IMR-90 (cell line): ENCODE results near the gene RERE. TPM values are rescaled to one million over a fixed set of nuclear protein-coding genes. Genes with fewer than 3 reads are reported as not detected.

Experiments used
- ATAC-seq: fragments of 200-7000 bp; cut with Tn5 transposase; 2 replicates; pipeline ENCODE4 v1.9.1; 2020; ENCODE audit warnings: low read depth, mild to moderate bottlenecking, moderate library complexity
- BruUV-seq: library from RNA; stranded (reverse); fragments of 400-500 nt; replicated peaks from 2 replicates; lab custom pipeline; 2021; lab: Mats Ljungman, UMichigan
- CTCF ChIA-PET: fragments of 300-600 bp; formaldehyde crosslinking; extraction: SDS; loops from one replicate; lab custom pipeline; 2021; ENCODE audit warnings: antibody characterized with exemption; lab: Yijun Ruan, JAX
- POLR2A ChIA-PET: fragments of 300-600 bp; sonication (Branson Sonifier 250); formaldehyde crosslinking; loops from one replicate; lab custom pipeline; 2022; ENCODE audit warnings: antibody characterized with exemption; ENCODE audit not compliant: unreplicated experiment; lab: Charles Lee
- DNase-seq: peaks from one replicate; pipeline ENCODE4 v3.0.0; 2013
- H2AFZ ChIP-seq: replicated peaks from 2 replicates; pipeline ENCODE3; 2013; ENCODE audit warnings: low read length, mild to moderate bottlenecking; ENCODE audit not compliant: poor library complexity
- H2AK5ac ChIP-seq: 2 replicates; pipeline ENCODE4 v1.6.1; 2013; ENCODE audit warnings: low read depth, low read length, inconsistent platforms
- H2AK9ac ChIP-seq: replicated peaks from 2 replicates; pipeline ENCODE3; 2013; ENCODE audit warnings: mild to moderate bottlenecking, low read depth, low read length, moderate library complexity; ENCODE audit not compliant: poor library complexity
- H2BK120ac ChIP-seq: 2 replicates; pipeline ENCODE4 v1.6.1; 2013; ENCODE audit warnings: low read depth, low read length, inconsistent platforms
- H2BK15ac ChIP-seq: 3 replicates; pipeline ENCODE4 v1.6.1; 2013; ENCODE audit warnings: low read depth, low read length, inconsistent platforms
- H2BK20ac ChIP-seq: 2 replicates; pipeline ENCODE4 v1.6.1; 2013; ENCODE audit warnings: low read depth, mild to moderate bottlenecking, inconsistent platforms, low read length, moderate library complexity
- H2BK5ac ChIP-seq: 2 replicates; pipeline ENCODE4 v1.6.1; 2013; ENCODE audit warnings: mild to moderate bottlenecking, low read depth, low read length, inconsistent platforms; ENCODE audit not compliant: poor library complexity, severe bottlenecking
- H3K14ac ChIP-seq: replicated peaks from 2 replicates; pipeline ENCODE4 v1.6.1; 2013; ENCODE audit warnings: low read depth, low read length, inconsistent platforms
- H3K18ac ChIP-seq: 2 replicates; pipeline ENCODE4 v1.6.1; 2013; ENCODE audit warnings: low read depth, low read length, control low read depth
- H3K23ac ChIP-seq: 2 replicates; pipeline ENCODE4 v1.6.1; 2013; ENCODE audit warnings: low read depth, low read length, inconsistent platforms
- H3K27ac ChIP-seq: 2 replicates; pipeline ENCODE4 v1.5.1; 2013; ENCODE audit warnings: mild to moderate bottlenecking, control low read depth, low read length; ENCODE audit not compliant: insufficient read depth
- H3K27me3 ChIP-seq: 2 replicates; pipeline ENCODE4 v1.6.1; 2013; ENCODE audit warnings: low read length; ENCODE audit not compliant: control insufficient read depth, insufficient read depth
- H3K36me3 ChIP-seq: 2 replicates; pipeline ENCODE4 v1.6.1; 2013; ENCODE audit warnings: low read length, mixed read lengths; ENCODE audit not compliant: control insufficient read depth, insufficient read depth
- H3K4ac ChIP-seq: 2 replicates; pipeline ENCODE4 v1.6.1; 2013; ENCODE audit warnings: low read depth, low read length, inconsistent platforms
- H3K4me1 ChIP-seq: 2 replicates; pipeline ENCODE4 v1.6.1; 2013; ENCODE audit warnings: low read length, mixed read lengths; ENCODE audit not compliant: control insufficient read depth, insufficient read depth
- H3K4me2 ChIP-seq: 2 replicates; pipeline ENCODE4 v1.6.1; 2013; ENCODE audit warnings: low read depth, mild to moderate bottlenecking, control low read depth, low read length, moderate library complexity
- H3K4me3 ChIP-seq: 2 replicates; pipeline ENCODE4 v1.5.1; 2013; ENCODE audit warnings: low read depth, mild to moderate bottlenecking, control low read depth, low read length, moderate library complexity; ENCODE audit not compliant: insufficient read depth
- H3K56ac ChIP-seq: 2 replicates; pipeline ENCODE4 v1.6.1; 2013; ENCODE audit warnings: low read length, inconsistent platforms; ENCODE audit not compliant: insufficient read depth; ENCODE audit errors: extremely low read depth
- H3K79me1 ChIP-seq, 2 experiments: 2 replicates each; pipeline ENCODE4 v1.6.1; 2013; ENCODE audit warnings: low read length in 2 of 2, inconsistent platforms in 1 of 2, low read depth in 1 of 2
- H3K9ac ChIP-seq: 2 replicates; pipeline ENCODE4 v1.6.1; 2013; ENCODE audit warnings: low read depth, low read length, control low read depth
- H3K9me1 ChIP-seq: 2 replicates; pipeline ENCODE4 v1.6.1; 2013; ENCODE audit warnings: low read length, inconsistent platforms; ENCODE audit not compliant: insufficient read depth
- H3K9me3 ChIP-seq: 2 replicates; pipeline ENCODE4 v1.6.1; 2013; ENCODE audit warnings: low read length; ENCODE audit not compliant: control insufficient read depth, insufficient read depth
- H4K20me1 ChIP-seq: 2 replicates; pipeline ENCODE4 v1.6.1; 2013; ENCODE audit warnings: low read length, inconsistent platforms; ENCODE audit not compliant: insufficient read depth
- H4K5ac ChIP-seq: 2 replicates; pipeline ENCODE4 v1.6.1; 2013; ENCODE audit warnings: mild to moderate bottlenecking, low read depth, low read length, control low read depth
- H4K8ac ChIP-seq, 2 experiments: 2 replicates each; pipeline ENCODE4 v1.6.1; 2013; ENCODE audit warnings: low read depth in 2 of 2, low read length in 2 of 2, control low read depth in 1 of 2, inconsistent platforms in 1 of 2
- H4K91ac ChIP-seq: 2 replicates; pipeline ENCODE4 v1.6.1; 2013; ENCODE audit warnings: low read depth, low read length, inconsistent platforms; ENCODE audit not compliant: insufficient read depth
- BHLHE40 ChIP-seq: fragments of 150-350 bp; IDR thresholded peaks from 2 replicates; pipeline ENCODE4 v1.6.1; 2016; ENCODE audit warnings: mild to moderate bottlenecking, low read depth, low read length
- CEBPB ChIP-seq: IDR thresholded peaks from 2 replicates; pipeline ENCODE4 v1.6.1; 2012; ENCODE audit warnings: low read depth, low read length, improper control_type of control experiment
- CHD1 ChIP-seq: IDR thresholded peaks from 2 replicates; pipeline ENCODE4 v1.6.1; 2012; ENCODE audit warnings: low read depth, low read length, improper control_type of control experiment
- CTCF ChIP-seq: conservative IDR thresholded peaks from 2 replicates; pipeline ENCODE4 v1.5.1; 2012; ENCODE audit warnings: mild to moderate bottlenecking, low read depth, low read length, improper control_type of control experiment
- FOS ChIP-seq: fragments of 150-350 bp; IDR thresholded peaks from 2 replicates; pipeline ENCODE4 v1.6.1; 2016; ENCODE audit warnings: low read depth, low read length
- MAZ ChIP-seq: IDR thresholded peaks from 2 replicates; pipeline ENCODE4 v1.6.1; 2012; ENCODE audit warnings: low read depth, mild to moderate bottlenecking, low read length, improper control_type of control experiment, moderate library complexity, borderline replicate concordance
- MXI1 ChIP-seq: IDR thresholded peaks from 2 replicates; pipeline ENCODE4 v1.6.1; 2012; ENCODE audit warnings: low read depth, mild to moderate bottlenecking, low read length, moderate library complexity, borderline replicate concordance
- NFE2L2 ChIP-seq: fragments of 150-350 bp; IDR thresholded peaks from 2 replicates; pipeline ENCODE4 v1.6.1; 2016; ENCODE audit warnings: low read depth, mild to moderate bottlenecking, low read length
- RAD21 ChIP-seq: IDR thresholded peaks from 2 replicates; pipeline ENCODE4 v1.6.1; 2012; ENCODE audit warnings: low read length, improper control_type of control experiment
- RCOR1 ChIP-seq: IDR thresholded peaks from 2 replicates; pipeline ENCODE4 v1.6.1; 2012; ENCODE audit warnings: mild to moderate bottlenecking, low read length, improper control_type of control experiment; ENCODE audit not compliant: insufficient replicate concordance
- RFX5 ChIP-seq: IDR thresholded peaks from 2 replicates; pipeline ENCODE4 v1.8.0; 2012; ENCODE audit warnings: low read depth, mild to moderate bottlenecking, low read length, moderate library complexity
- SMC3 ChIP-seq: fragments of 150-350 bp; IDR thresholded peaks from 2 replicates; pipeline ENCODE4 v1.6.1; 2016; ENCODE audit warnings: low read depth, mild to moderate bottlenecking, antibody characterized with exemption, low read length, moderate library complexity
- WGBS, 2 experiments: methylation state at CpG; one replicate each; pipeline versions ENCODE4 v1.1.5 to v1.1.7; 2013; ENCODE audit warnings: missing lambda C conversion rate in 2 of 2; ENCODE audit not compliant: insufficient read length in 1 of 2; ENCODE audit errors: extremely low coverage in 2 of 2; 5-methylcytosine and 5-hydroxymethylcytosine counted together
- dilution Hi-C: fragments of 300-500 bp; cut with HindIII; formaldehyde crosslinking; loops from one replicate; pipeline ENCODE4 v1.14.3; 2018; ENCODE audit warnings: low sequenced_read_pairs; ENCODE audit not compliant: unreplicated experiment
- in situ Hi-C: fragments of 300-500 bp; cut with MboI; formaldehyde crosslinking; loops from 3 replicates; pipeline ENCODE4 v1.14.3; 2019; ENCODE audit warnings: low sequenced_read_pairs, inconsistent platforms, mixed read lengths
- intact Hi-C: fragments of 100-400 bp; cut with micrococcal nuclease; formaldehyde crosslinking; loops from 2 replicates; pipeline ENCODE4 v1.10.0; 2022
- polyA plus RNA-seq, 3 experiments: library from polyadenylated mRNA; depleted of rRNA; stranded (reverse); fragments of >200 nt; gene quantifications; 2 replicates each; pipeline ENCODE4 v1.2.3, GENCODE V29; 2012; ENCODE audit warnings: low replicate concordance in 1 of 3
- total RNA-seq: library from RNA; depleted of rRNA; stranded (reverse); fragments of >200 nt; gene quantifications from 2 replicates; pipeline ENCODE4 v1.2.3, GENCODE V29; 2012
- TF ChIP-seq, protein P1 (sequence below): fragments of 150-350 bp; IDR thresholded peaks from 2 replicates; pipeline ENCODE4 v1.6.1; 2017; ENCODE audit warnings: mild to moderate bottlenecking, antibody characterized with exemption, low read length, low read depth
- TF ChIP-seq, protein P2 (sequence below): fragments of 150-350 bp; IDR thresholded peaks from 2 replicates; pipeline ENCODE4 v1.6.1; 2016; ENCODE audit warnings: low read depth, mild to moderate bottlenecking, low read length, moderate library complexity, borderline replicate concordance

Gene RERE
- total and polyA plus RNA-seq, 2 of the 4 experiments (the other 2 are of a cell fraction), result 11.5 to 25.1 TPM

- dilution Hi-C loops, result no loop called here
Measured at GRCh38 chr1:8368956-8369639, 448.3 kb downstream of the RERE start.

More at GRCh38 chr1:8368956-8369639, 448.3 kb downstream of the RERE start:
- no peak overlapping the region for H4K91ac ChIP-seq
- peaks cover 62 to 96% of the 10 kb centered on the region in 2 experiments for H3K79me1 ChIP-seq
- WGBS, 2 experiments, result no CpG with 5 or more reads among the region's 5 CpGs
- H2BK20ac ChIP-seq, result no peak overlapping the region
- H3K36me3 ChIP-seq, result peaks cover 65% of the 10 kb centered on the region
- no peak overlapping the region for H3K27ac ChIP-seq
- no peak overlapping the region for H4K5ac ChIP-seq
- POLR2A ChIA-PET, result no interaction called here
- H2AK5ac ChIP-seq, result no peak overlapping the region; the same call in 1 of the 2 replicates
- CTCF ChIA-PET, result no interaction called here
- in situ Hi-C loops, result no loop called here
- no TSS peak for BruUV-seq
- intact Hi-C loops, result no loop called here
- H3K4me1 ChIP-seq, result peaks cover 48% of the 10 kb centered on the region
- no peak overlapping the region for H3K23ac ChIP-seq
- no peak overlapping the region for H3K56ac ChIP-seq
- no peak overlapping the region for H3K4ac ChIP-seq
- H2BK15ac ChIP-seq, result no peak overlapping the region
- no peak overlapping the region for H2AK9ac ChIP-seq
- H3K9me1 ChIP-seq, result peaks cover 41% of the 10 kb centered on the region
- no peak overlapping the region for H2AFZ ChIP-seq
- no peak overlapping the region for H3K14ac ChIP-seq
- DNase-seq (no peak), ATAC-seq (no peak)
- H4K8ac ChIP-seq, result no peak overlapping the region
- H3K27me3 ChIP-seq, result no peaks in the 10 kb centered on the region
- H2BK5ac ChIP-seq, result no peak overlapping the region
- no peak overlapping the region for H3K18ac ChIP-seq
- H3K9ac ChIP-seq, result no peak overlapping the region
- H4K20me1 ChIP-seq, result peaks cover 74% of the 10 kb centered on the region
- H2BK120ac ChIP-seq, result no peak overlapping the region
- TF ChIP-seq RFX5 (no peak), RAD21 (no peak), BHLHE40 (no peak), MAZ (no peak), FOS (no peak), CHD1 (no peak), NFE2L2 (no peak), MXI1 (no peak), CTCF (no peak), CEBPB (no peak), RCOR1 (no peak), SMC3 (no peak)
- TF ChIP-seq, protein P1, sequence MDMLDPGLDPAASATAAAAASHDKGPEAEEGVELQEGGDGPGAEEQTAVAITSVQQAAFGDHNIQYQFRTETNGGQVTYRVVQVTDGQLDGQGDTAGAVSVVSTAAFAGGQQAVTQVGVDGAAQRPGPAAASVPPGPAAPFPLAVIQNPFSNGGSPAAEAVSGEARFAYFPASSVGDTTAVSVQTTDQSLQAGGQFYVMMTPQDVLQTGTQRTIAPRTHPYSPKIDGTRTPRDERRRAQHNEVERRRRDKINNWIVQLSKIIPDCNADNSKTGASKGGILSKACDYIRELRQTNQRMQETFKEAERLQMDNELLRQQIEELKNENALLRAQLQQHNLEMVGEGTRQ, result no peak
- TF ChIP-seq, protein P2, sequence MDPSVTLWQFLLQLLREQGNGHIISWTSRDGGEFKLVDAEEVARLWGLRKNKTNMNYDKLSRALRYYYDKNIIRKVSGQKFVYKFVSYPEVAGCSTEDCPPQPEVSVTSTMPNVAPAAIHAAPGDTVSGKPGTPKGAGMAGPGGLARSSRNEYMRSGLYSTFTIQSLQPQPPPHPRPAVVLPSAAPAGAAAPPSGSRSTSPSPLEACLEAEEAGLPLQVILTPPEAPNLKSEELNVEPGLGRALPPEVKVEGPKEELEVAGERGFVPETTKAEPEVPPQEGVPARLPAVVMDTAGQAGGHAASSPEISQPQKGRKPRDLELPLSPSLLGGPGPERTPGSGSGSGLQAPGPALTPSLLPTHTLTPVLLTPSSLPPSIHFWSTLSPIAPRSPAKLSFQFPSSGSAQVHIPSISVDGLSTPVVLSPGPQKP, result no peak
- H3K4me3 ChIP-seq, result no peak overlapping the region
- H3K9me3 ChIP-seq, result no peaks in the 10 kb centered on the region
- H3K4me2 ChIP-seq, result no peak overlapping the region
